Right kidney (tissue), 1 donor: ENCODE results near the gene TMEM61.
"Not testable (repeated sequence)": the region's sequence is repeated elsewhere in the genome, so short reads cannot be mapped to it uniquely, and the experiment has no call there.

Experiments used
- DNase-seq: peaks from one replicate; pipeline ENCODE4 v3.0.0-alpha.2; 2016

TMEM61 gene

GRCh38 chr1:55002686-55003085 is 22.3 kb downstream of the TMEM61 start:
- no peak for DNase-seq

GRCh38 chr1:55005351-55006140 is 25.1 kb downstream of the TMEM61 start:
- no peak for DNase-seq

- DNase-seq: no peak
Observed at GRCh38 chr1:55006931-55007330, 26.5 kb downstream of the TMEM61 start.

GRCh38 chr1:55007625-55008024 is 27.2 kb downstream of the TMEM61 start:
- no peak for DNase-seq

- DNase-seq: no peak
Observed at GRCh38 chr1:55010194-55010886, 29.9 kb downstream of the TMEM61 start.

- DNase-seq: no peak
Observed at GRCh38 chr1:55010887-55011217, 30.4 kb downstream of the TMEM61 start.

- no peak for DNase-seq
Observed at GRCh38 chr1:55012661-55013060, 32.2 kb downstream of the TMEM61 start.

- DNase-seq: no peak
Observed at GRCh38 chr1:55015123-55015522, 34.7 kb downstream of the TMEM61 start.

- DNase-seq: no peak
Observed at GRCh38 chr1:55015731-55016620, 35.5 kb downstream of the TMEM61 start.

GRCh38 chr1:55018395-55018794 is 38.0 kb downstream of the TMEM61 start:
- DNase-seq: no peak

- peak; percentile 66 for DNase-seq
Observed at GRCh38 chr1:55021942-55022546, 41.6 kb downstream of the TMEM61 start.

GRCh38 chr1:55024163-55024562 is 43.7 kb downstream of the TMEM61 start:
- DNase-seq: not testable (repeated sequence)

GRCh38 chr1:55026682-55027081 is 46.3 kb downstream of the TMEM61 start:
- DNase-seq: not testable (repeated sequence)

- not testable (repeated sequence) for DNase-seq
Observed at GRCh38 chr1:55031098-55031497, 50.7 kb downstream of the TMEM61 start.

- DNase-seq: no peak
Observed at GRCh38 chr1:55033265-55033614, 52.8 kb downstream of the TMEM61 start.

- no peak for DNase-seq
Observed at GRCh38 chr1:55034476-55035133, 54.2 kb downstream of the TMEM61 start.

GRCh38 chr1:55035904-55036303 is 55.5 kb downstream of the TMEM61 start:
- DNase-seq: no peak

- DNase-seq: no peak
Observed at GRCh38 chr1:55037733-55038551, 57.5 kb downstream of the TMEM61 start.

- DNase-seq: no peak
Observed at GRCh38 chr1:55038552-55038838, 58.1 kb downstream of the TMEM61 start.

- no peak for DNase-seq
Observed at GRCh38 chr1:55038974-55039341, 58.5 kb downstream of the TMEM61 start.

GRCh38 chr1:55039342-55040082 is 59.1 kb downstream of the TMEM61 start, which contains the start of gene PCSK9:
PCSK9 (plus strand) TSS chr1:55039548; CDS start chr1:55039838, 290 bp downstream.
- DNase-seq: peak; percentile 84
